ENCODE data around the gene TBC1D24.

TBC1D24 gene

DNA sequence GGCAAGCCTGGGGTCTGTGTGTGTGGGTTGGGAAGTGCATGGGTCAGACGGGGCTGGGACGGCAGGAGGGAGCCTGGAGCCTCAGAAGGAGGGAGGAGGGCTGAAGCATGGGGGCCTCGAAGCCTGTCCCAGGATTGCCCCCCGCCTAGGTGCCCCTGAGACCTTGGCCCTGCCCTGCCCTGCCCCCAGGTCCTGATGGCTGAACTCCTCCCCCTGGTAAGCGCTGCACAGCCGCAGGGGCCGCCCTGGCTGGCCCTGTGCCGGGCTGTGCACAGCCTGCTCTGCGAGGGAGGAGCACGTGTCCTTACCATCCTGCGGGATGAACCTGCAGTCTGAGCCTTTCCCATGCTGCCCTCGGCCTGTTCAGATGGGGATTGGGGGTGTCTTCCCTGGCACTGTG is 10.6 kb upstream of the TBC1D24 start:
- H3K79me2 ChIP-seq (ENCODE audit: low read length) = no peaks in the 10 kb centered on the region
- H3K4me1 ChIP-seq (ENCODE audit: low read length) = peaks cover 25% of the 10 kb centered on the region
- peaks cover 7% of the 10 kb centered on the region for H3K27me3 ChIP-seq (ENCODE audit: low read depth, low read length)
- no peaks in the 10 kb centered on the region for H3K9me3 ChIP-seq (ENCODE audit: insufficient read depth, low read length)
- no peak overlapping the region for H3K27ac ChIP-seq (ENCODE audit: low read length)
- no peak overlapping the region for H3K4me3 ChIP-seq (ENCODE audit: low read length)
- H2AFZ ChIP-seq (ENCODE audit: low read depth, low read length) = no peak overlapping the region
- TF ChIP-seq, protein P1, sequence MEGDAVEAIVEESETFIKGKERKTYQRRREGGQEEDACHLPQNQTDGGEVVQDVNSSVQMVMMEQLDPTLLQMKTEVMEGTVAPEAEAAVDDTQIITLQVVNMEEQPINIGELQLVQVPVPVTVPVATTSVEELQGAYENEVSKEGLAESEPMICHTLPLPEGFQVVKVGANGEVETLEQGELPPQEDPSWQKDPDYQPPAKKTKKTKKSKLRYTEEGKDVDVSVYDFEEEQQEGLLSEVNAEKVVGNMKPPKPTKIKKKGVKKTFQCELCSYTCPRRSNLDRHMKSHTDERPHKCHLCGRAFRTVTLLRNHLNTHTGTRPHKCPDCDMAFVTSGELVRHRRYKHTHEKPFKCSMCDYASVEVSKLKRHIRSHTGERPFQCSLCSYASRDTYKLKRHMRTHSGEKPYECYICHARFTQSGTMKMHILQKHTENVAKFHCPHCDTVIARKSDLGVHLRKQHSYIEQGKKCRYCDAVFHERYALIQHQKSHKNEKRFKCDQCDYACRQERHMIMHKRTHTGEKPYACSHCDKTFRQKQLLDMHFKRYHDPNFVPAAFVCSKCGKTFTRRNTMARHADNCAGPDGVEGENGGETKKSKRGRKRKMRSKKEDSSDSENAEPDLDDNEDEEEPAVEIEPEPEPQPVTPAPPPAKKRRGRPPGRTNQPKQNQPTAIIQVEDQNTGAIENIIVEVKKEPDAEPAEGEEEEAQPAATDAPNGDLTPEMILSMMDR (IDR thresholded peaks at IDR 0.05; ENCODE audit: low read depth, low read length) = no peak
- TF ChIP-seq EZH2phosphoT487 (IDR thresholded peaks at IDR 0.05; ENCODE audit: low read depth) = no peak
- H3K36me3 ChIP-seq (replicated peaks; ENCODE audit: low read depth, low read length) = no peaks in the 10 kb centered on the region
- no peaks in the 10 kb centered on the region for H4K20me1 ChIP-seq (ENCODE audit: insufficient read depth, low read length)
- no peak overlapping the region for H3K9ac ChIP-seq (ENCODE audit: low read length)
- no peak overlapping the region for H3K4me2 ChIP-seq (ENCODE audit: low read length)

DNA sequence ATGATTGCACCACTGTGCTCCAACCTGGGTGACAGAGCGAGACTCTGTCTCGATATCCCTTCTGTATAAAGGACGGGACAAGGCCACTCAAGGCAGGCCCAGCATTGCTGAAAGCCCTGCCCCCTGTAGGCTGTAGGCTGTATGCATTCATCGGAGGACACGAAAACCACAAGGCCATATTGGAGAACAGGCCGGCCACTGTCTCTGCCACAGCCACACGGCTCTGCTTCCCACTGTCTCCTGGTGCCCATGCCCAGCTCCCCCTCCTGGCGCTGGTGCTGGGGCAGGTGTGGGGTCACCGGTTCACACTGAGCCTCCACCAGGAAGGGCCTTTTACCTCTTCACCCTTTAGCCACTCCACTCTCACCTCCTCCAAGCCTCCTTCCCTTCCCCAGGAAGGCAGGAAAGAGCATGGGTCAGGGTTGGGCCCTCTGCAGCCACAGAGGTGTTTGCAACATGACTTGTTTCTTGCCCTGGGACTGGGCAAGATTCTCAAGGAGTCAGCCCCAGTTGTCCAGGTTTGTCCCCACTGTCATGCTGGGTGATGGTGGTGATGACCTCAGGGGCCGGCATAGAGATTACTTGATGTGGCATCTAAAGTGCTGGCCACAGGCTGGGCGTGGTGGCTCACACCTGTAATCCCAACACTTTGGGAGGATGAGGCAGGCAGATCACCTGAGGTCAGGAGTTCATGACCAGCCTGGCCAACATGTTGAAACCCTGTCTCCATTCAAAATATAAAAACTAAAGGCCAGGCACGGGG is 9.1 kb upstream of the TBC1D24 start:
- peaks cover 28% of the 10 kb centered on the region for H3K4me1 ChIP-seq (ENCODE audit: low read length)
- H3K27ac ChIP-seq (ENCODE audit: low read length) = no peak overlapping the region
- H3K27me3 ChIP-seq (ENCODE audit: low read depth, low read length) = peaks cover 22% of the 10 kb centered on the region
- H4K20me1 ChIP-seq (ENCODE audit: insufficient read depth, low read length) = no peaks in the 10 kb centered on the region
- H2AFZ ChIP-seq (ENCODE audit: low read depth, low read length) = no peak overlapping the region
- H3K4me3 ChIP-seq (ENCODE audit: low read length) = no peak overlapping the region
- no peak overlapping the region for H3K9ac ChIP-seq (ENCODE audit: low read length)
- H3K79me2 ChIP-seq (ENCODE audit: low read length) = no peaks in the 10 kb centered on the region
- H3K9me3 ChIP-seq (ENCODE audit: insufficient read depth, low read length) = no peaks in the 10 kb centered on the region
- no peaks in the 10 kb centered on the region for H3K36me3 ChIP-seq (replicated peaks; ENCODE audit: low read depth, low read length)
- no peak overlapping the region for H3K4me2 ChIP-seq (ENCODE audit: low read length)
- TF ChIP-seq, protein P1 (IDR thresholded peaks at IDR 0.05; ENCODE audit: low read depth, low read length) = peak; percentile 24; the same call in 1 of the 2 replicates
- no peak for TF ChIP-seq EZH2phosphoT487 (IDR thresholded peaks at IDR 0.05; ENCODE audit: low read depth)

DNA sequence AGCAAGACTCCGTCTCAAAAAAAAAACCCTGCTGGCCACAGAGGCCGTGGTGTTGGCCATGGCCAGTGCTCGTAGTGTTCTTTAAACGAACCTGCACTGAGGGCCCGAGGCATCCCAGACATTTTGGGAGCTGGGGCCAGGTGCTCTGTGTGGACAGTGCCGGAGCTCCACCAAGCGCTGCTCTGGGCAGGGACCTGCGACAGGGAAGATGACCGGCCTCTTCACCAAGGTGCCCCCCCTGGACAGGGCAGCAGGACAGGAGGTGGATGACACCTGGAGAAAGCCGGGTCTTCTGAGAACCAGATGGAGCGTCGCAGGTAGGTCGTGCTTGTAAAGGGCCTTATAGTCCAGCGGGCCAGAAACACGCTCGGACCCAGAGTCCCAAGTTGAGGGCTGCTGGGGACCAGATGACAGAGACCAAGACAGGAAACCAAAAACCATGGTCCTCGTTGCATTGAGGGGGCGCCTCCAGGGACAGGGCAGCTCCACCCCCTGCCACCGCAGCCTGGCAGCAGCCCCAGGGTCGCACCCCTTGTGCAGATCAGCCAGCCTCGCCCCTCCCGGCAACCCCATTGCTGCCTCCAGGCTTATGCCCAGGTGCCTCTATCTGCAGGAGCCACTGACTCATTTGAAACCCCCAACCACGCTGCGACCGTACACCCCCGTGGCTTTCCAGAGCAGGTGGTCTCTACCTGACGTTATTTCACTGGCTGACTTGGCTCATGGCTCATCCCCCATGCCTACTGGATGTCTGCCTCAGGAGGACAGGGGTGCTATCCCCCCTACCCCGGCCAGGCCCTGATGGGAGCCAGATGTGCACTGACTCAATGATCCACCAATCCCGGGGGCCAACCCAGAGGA is 8.0 kb upstream of the TBC1D24 start:
- Histone ChIP-seq H3K4me1 (ENCODE audit: low read length) (peaks cover 30% of the 10 kb centered on the region), H3K9me3 (ENCODE audit: insufficient read depth, low read length) (no peaks in the 10 kb centered on the region), H3K9ac (ENCODE audit: low read length) (no peak overlapping the region), H3K79me2 (ENCODE audit: low read length) (no peaks in the 10 kb centered on the region), H3K36me3 (replicated peaks; ENCODE audit: low read depth, low read length) (no peaks in the 10 kb centered on the region), H3K27me3 (ENCODE audit: low read depth, low read length) (peaks cover 25% of the 10 kb centered on the region), H3K4me3 (ENCODE audit: low read length) (no peak overlapping the region), H2AFZ (ENCODE audit: low read depth, low read length) (no peak overlapping the region), H3K4me2 (ENCODE audit: low read length) (no peak overlapping the region), H4K20me1 (ENCODE audit: insufficient read depth, low read length) (no peaks in the 10 kb centered on the region), H3K27ac (ENCODE audit: low read length) (no peak overlapping the region)
- no peak for TF ChIP-seq EZH2phosphoT487 (IDR thresholded peaks at IDR 0.05; ENCODE audit: low read depth)
- TF ChIP-seq, protein P1 (IDR thresholded peaks at IDR 0.05; ENCODE audit: low read depth, low read length) = no peak
